Activated CD4-positive, alpha-beta T cell treated with anti-CD3 and anti-CD28 coated beads for 24 hours (primary cell): ENCODE measurements around the gene PGAP1.
"Not testable (repeated sequence)": the region's sequence is repeated elsewhere in the genome, so short reads cannot be mapped to it uniquely, and the experiment has no call there.

Source experiments
- DNase-seq, 2 donors: peaks; one replicate each; pipeline ENCODE4 v3.0.0-alpha.2; 2020; ENCODE audit warnings: low read depth in 2 of 2

PGAP1 gene

GRCh38 chr2:196949116-196949515 is 22.6 kb upstream of the PGAP1 start:
- DNase-seq: no peak

- DNase-seq: no peak
Observed at GRCh38 chr2:196944570-196944969, 18.1 kb upstream of the PGAP1 start.

- DNase-seq: no peak
Observed at GRCh38 chr2:196941398-196942078, 15.0 kb upstream of the PGAP1 start.

- DNase-seq: no peak
Observed at GRCh38 chr2:196939371-196939770, 12.9 kb upstream of the PGAP1 start.

DNA sequence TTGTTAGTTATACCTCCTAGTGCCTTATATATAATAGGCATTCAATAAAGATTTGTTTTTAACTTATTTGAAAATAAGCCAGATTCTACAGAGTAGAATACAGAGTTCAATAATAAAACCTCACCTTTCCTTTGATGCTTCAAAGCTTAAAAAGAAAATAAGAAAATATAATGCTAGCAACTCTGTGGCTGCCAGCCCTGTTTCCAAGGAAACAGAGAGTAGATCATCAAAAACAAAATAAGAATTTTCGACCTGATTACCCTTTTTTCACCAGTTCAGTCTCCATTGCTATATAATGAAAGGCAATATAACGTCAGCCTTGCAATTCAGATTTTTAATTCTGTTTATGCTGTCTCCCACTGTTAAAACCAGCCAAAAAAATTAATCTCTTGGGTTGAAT is 8.9 kb upstream of the PGAP1 start:
- DNase-seq: no peak

GRCh38 chr2:196934672-196935071 is 8.2 kb upstream of the PGAP1 start:
- DNase-seq: no peak

GRCh38 chr2:196931555-196931954 is 5.0 kb upstream of the PGAP1 start:
- no peak for DNase-seq

GRCh38 chr2:196927376-196928225 is 1.1 kb upstream of the PGAP1 start:
- DNase-seq: peak; percentile 21 to 31

DNA sequence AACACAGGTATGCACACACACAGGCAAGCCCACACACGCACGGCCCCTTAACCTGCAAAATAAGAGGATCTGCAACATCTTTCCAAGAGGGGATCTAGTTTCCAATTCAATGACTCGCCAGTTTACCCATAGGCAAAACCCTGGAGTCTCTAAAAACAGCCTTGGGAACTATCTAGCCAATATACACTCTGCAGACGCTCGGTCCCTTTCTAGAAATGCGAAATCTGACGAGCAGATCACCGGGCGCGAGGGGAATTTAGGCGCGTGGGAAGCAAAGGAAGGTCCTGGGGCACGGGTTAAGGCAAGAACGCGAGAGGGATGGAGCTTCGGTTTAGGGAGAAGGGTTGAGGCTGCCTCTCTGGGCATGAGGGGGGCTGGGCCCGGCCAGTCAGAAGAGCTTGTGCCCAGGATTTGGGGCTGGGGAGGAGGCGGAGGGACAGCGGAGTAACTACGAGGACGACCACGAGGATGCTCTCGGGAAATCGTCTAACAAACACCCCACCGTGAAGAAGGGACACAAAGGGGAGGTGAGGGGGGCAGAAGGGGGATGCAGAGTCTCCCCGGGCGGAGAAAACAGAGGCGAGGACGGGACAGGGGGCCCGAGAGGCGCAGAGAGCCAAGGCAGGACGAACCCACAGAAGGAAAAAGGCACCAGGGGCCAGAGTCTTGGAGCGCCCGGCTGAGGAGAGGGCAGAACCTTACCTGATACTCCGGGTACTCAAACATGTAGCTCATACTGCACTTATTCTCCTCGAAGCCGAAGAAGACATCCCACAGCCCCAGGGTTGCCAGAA is 542 bp downstream of the PGAP1 start:
- DNase-seq: no peak

DNA sequence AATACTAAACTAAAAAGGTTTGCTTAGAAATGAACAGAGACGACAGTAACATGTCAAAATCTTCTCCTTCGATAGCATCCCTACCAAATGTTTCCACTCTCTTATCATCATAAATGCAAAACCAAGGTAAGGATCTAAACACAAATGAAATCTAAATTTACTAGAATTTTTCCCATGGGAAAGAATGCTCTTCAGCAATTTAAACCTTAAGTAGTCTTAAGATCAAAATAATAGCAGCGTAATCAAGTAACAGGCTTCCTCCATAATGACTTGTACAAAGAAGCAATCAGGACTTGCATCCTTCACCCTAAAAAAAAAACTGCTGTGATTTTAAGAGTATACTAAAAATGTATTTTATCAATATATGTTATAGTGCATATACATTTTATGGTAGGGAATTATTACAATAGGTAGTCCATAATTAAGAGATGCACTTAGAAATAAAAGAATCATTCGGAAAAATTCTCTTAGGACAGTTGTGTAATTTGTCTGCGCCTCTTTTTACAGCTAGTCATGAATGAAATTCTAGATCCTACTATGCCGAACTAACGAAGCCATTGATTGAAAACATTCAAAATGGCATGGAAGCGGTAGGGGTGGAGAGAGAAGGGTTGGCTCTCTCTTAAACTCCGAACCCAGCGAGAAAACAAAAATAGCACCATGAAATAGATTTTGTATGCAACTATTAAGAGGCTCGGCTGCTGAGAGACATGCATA is 1.3 kb downstream of the PGAP1 start:
- no peak for DNase-seq

GRCh38 chr2:196924051-196924450 is 2.5 kb downstream of the PGAP1 start:
- DNase-seq: no peak

GRCh38 chr2:196918927-196919326 is 7.6 kb downstream of the PGAP1 start:
- no peak for DNase-seq

GRCh38 chr2:196917802-196918201 is 8.7 kb downstream of the PGAP1 start:
- DNase-seq: no peak

GRCh38 chr2:196915507-196916189 is 10.9 kb downstream of the PGAP1 start:
- DNase-seq: no peak

DNA sequence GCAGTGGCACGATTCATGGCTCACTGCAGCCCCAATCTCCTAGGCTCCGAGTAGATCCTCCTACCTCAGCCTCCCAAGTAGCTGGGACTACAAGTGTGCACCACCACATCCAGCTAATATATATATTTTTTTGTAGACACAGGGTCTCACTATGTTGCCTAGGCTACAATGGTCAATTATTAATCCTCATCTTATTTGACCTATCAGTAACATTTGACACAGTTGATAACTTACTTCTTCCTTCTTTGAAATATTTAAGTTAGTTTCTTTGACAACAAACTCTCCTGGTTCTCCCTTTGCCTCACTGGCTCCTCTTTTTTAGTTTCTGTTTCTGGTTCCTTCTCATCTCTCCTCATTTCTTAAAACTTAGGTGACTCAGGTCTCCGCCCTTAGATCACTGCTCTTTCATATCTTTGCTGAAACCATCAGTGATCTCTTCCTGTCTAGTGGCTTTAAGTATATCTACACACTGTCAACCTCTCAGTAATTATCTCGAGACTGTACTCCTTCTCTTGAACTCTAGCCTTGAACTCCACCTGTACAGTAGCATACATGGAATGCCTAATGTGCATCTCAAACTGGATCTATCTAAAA is 11.5 kb downstream of the PGAP1 start:
- no peak for DNase-seq

GRCh38 chr2:196913691-196914090 is 12.8 kb downstream of the PGAP1 start:
- no peak for DNase-seq

DNA sequence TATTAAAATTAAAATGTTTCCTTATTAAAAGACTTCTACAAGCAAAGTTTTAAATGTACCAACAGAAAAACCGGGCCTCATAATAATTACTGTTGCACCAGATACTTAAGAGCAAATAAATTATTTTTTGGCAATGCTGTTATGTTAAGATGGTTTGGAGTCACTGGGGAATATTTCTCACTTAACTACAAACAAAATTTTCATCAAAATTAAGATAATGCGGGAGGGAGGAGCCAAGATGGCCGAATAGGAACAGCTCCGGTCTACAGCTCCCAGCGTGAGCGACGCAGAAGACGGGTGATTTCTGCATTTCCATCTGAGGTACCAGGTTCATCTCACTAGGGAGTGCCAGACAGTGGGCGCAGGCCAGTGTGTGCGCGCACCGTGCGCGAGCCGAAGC is 21.1 kb downstream of the PGAP1 start:
- DNase-seq: not testable (repeated sequence)

DNA sequence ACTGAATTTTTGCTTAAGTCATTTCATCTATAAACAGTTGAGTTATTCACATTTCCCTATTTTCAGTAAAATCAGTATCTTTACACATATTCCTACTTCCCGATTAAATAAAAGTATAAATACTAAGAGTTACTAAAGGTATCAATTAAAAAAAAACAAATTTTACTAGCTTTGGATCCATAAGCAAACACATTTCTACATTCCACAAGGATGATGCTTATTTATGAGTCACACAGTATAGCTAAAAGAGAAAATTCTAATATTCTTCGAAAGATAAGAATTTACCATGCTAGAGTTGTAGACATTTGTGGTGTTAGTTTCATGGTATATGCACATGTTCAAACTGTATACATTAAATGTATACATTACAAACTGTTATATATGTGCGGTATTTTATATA is 23.7 kb downstream of the PGAP1 start:
- DNase-seq: no peak

DNA sequence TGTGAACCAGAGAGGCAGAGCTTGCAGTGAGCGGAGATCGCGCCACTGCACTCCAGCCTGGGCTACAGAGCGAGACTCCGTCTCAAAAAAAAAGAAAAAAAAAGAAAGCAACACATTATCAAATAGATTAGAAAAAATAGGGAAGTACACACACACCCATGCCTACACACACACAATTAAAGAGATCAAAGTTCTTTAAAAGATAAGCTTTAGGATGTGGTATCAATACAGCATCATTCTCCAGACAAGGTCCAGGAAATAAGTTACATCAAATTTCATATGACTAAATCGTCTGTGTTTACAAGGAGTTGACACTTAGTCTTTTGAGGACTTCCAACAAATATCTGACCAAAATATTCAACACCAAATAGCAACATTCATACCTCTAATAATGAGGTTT is 25.7 kb downstream of the PGAP1 start:
- no peak for DNase-seq

GRCh38 chr2:196899976-196900375 is 26.5 kb downstream of the PGAP1 start:
- no peak for DNase-seq

GRCh38 chr2:196891136-196891535 is 35.4 kb downstream of the PGAP1 start:
- no peak for DNase-seq
